Body of pancreas (tissue), 4 donors: ENCODE results near the gene LYAR. TPM values are rescaled to one million over a fixed set of nuclear protein-coding genes. Genes with fewer than 3 reads are reported as not detected.
A peak's percentile ranks its signal among the peaks of the same experiment; 100 is the strongest.

Experiments
- ATAC-seq: fragments of 150-250 bp; one replicate; pipeline ENCODE4 v1.9.1; 2016
- DNase-seq, 4 donors: peaks; one replicate each; pipeline ENCODE4 v3.0.0-alpha.2; 2019
- H3K27ac ChIP-seq, 4 donors: fragments of 200-600 bp; sonication (generic); 1 replicate in 3 of 4; 2 replicates in 1 of 4; pipeline versions ENCODE4 v1.5.1 to v1.6.1; 2016 to 2019; ENCODE audit warnings: mild to moderate bottlenecking in 1 of 4, mixed read lengths in 1 of 4, moderate library complexity in 1 of 4
- H3K27me3 ChIP-seq, 2 donors: fragments of 200-600 bp; sonication (generic); one replicate each; pipeline ENCODE4 v1.6.0; 2016; ENCODE audit warnings: mild to moderate bottlenecking in 1 of 2
- H3K36me3 ChIP-seq, 2 donors: fragments of 200-600 bp; sonication (generic); replicated peaks in 1 of 2; 2 replicates each; pipeline ENCODE4 v1.5.1; 2016; ENCODE audit warnings: low read depth in 2 of 2; ENCODE audit not compliant: insufficient read depth in 1 of 2
- H3K4me1 ChIP-seq: fragments of 200-600 bp; sonication (generic); one replicate; pipeline ENCODE4 v1.6.0; 2016
- H3K4me3 ChIP-seq, 2 donors: fragments of 200-600 bp; sonication (generic); 1 replicate in 1 of 2; 2 replicates in 1 of 2; pipeline ENCODE4 v1.5.1; 2016 to 2019
- H3K9me3 ChIP-seq, 3 donors: fragments of 200-600 bp; sonication (generic); 1 replicate in 2 of 3; 2 replicates in 1 of 3; pipeline ENCODE4 v1.5.1; 2016
- CTCF ChIP-seq, 7 experiments: fragments of 450-650 bp in 4 of 7; fragments of 200-600 bp in 3 of 7; sonication (generic) in 3 of 7; IDR thresholded peaks; one replicate each; pipeline ENCODE4 v1.5.1; 2016 to 2019; ENCODE audit warnings: antibody characterized with exemption in 7 of 7
- POLR2A ChIP-seq, 3 donors: fragments of 450-650 bp; IDR thresholded peaks; one replicate each; pipeline ENCODE4 v1.6.1; 2016; ENCODE audit warnings: antibody characterized with exemption in 3 of 3, mild to moderate bottlenecking in 2 of 3
- WGBS, 2 donors: methylation state at CpG; one replicate each; pipeline ENCODE4 v1.1.5; 2017; 5-methylcytosine and 5-hydroxymethylcytosine counted together
- intact Hi-C: fragments of 100-400 bp; cut with DNase I; formaldehyde crosslinking; loops from one replicate; pipeline ENCODE4 v1.15.1; 2023
- total RNA-seq, 2 donors: library from RNA; depleted of rRNA; stranded (reverse); fragments of >200 nt; gene quantifications; one replicate each; pipeline ENCODE4 v1.1.0, GENCODE V29; 2016

LYAR gene
- total RNA-seq, 2 donors from 2014 or later, result 7.6 to 12.5 TPM

GRCh38 chr4:4296283-4296846 is 6.4 kb upstream of the LYAR start:
- no peaks in the 10 kb centered on the region for H3K9me3 ChIP-seq
- H3K4me3 ChIP-seq, result no peak overlapping the region
- no peak overlapping the region for H3K27ac ChIP-seq
- H3K4me1 ChIP-seq, result peaks cover 7% of the 10 kb centered on the region
- DNase-seq, result no peak
- TF ChIP-seq CTCF (IDR thresholded peaks at IDR 0.05), result no peak
- intact Hi-C loops, result no loop called here
- no peak for ATAC-seq
- no peaks in the 10 kb centered on the region for H3K27me3 ChIP-seq
- 87 to 98% methylated on average over 5 of the region's 5 CpGs for WGBS, 2 donors
- H3K36me3 ChIP-seq, result no peaks in the 10 kb centered on the region

- ATAC-seq, result no peak
- Histone ChIP-seq H3K27ac (no peak overlapping the region), H3K27me3 (no peaks in the 10 kb centered on the region), H3K36me3 (no peaks in the 10 kb centered on the region), H3K9me3 (no peaks in the 10 kb centered on the region), H3K4me3 (no peak overlapping the region), H3K4me1 (peaks cover 24% of the 10 kb centered on the region)
- intact Hi-C loops, result no loop called here
- TF ChIP-seq CTCF (IDR thresholded peaks at IDR 0.05) (no peak), POLR2A (IDR thresholded peaks at IDR 0.05) (no peak)
- DNase-seq, result no peak
- 92 to 94% methylated on average over 3 of the region's 3 CpGs for WGBS, 2 donors
Measured at GRCh38 chr4:4293279-4293678, 3.3 kb upstream of the LYAR start.

DNA sequence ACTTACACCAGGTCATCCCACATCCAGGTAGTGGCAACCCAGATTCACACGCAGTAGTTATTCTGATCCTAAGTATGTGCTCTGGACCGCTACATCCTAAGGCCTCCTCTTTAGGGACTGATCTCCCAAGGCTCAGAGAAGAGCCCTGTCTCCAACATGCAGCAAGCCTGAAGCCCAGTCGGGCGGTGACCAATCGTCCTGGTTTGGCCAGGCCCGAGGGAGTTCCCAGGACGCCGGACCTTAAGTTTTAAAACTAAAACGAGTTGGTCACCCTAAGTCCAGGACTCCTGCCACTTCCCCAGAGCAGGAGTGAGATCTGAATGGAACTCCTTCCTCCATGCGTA is 385 bp downstream of the LYAR start:
- Histone ChIP-seq H3K4me1 (peaks cover 24% of the 10 kb centered on the region), H3K36me3 (no peaks in the 10 kb centered on the region), H3K27ac (peak overlapping the region in 3 of 4 donors; percentile 78 to 90 (median 85)), H3K27me3 (no peaks in the 10 kb centered on the region), H3K9me3 (no peaks in the 10 kb centered on the region), H3K4me3 (peak overlapping the region; percentile 74 to 79)
- intact Hi-C loops, result no loop called here
- peak in 1 of 4 donors; percentile 20 for DNase-seq
- 0 to 1% methylated on average over 6 to 10 of the region's 10 CpGs for WGBS, 2 donors
- TF ChIP-seq POLR2A (IDR thresholded peaks at IDR 0.05), result no peak
- no peak for TF ChIP-seq CTCF (IDR thresholded peaks at IDR 0.05)
- ATAC-seq, result no peak

DNA sequence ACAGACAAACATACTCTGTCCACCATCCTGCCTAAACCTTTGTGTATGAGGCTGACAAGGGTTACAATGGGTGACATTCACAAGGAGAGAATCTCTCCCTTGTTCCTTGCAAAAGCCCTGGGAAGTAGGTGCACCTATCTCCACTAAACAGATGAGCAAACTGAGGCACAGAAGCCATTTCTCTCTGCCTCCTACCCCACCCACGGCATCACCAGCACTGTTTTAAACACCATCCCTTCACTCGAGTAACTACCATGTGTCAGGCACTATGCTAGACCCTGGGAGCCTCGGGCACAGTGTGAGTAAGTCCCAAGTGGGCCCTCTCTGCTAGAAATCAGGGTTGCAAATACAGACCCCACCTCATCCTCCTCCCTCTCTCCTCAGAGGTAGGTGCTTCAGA is 899 bp downstream of the LYAR start:
- Histone ChIP-seq H3K27me3 (no peaks in the 10 kb centered on the region), H3K27ac (no peak overlapping the region), H3K4me3 (peak overlapping the region in 1 of 2 donors; percentile 74), H3K4me1 (peaks cover 24% of the 10 kb centered on the region), H3K36me3 (no peaks in the 10 kb centered on the region), H3K9me3 (no peaks in the 10 kb centered on the region)
- ATAC-seq (no peak), DNase-seq (no peak)
- WGBS, 2 donors, result 22 to 41% methylated on average over 3 of the region's 3 CpGs
- TF ChIP-seq CTCF (IDR thresholded peaks at IDR 0.05), result no peak
- no peak for TF ChIP-seq POLR2A (IDR thresholded peaks at IDR 0.05)
- intact Hi-C loops, result no loop called here

- no peak for TF ChIP-seq POLR2A (IDR thresholded peaks at IDR 0.05)
- TF ChIP-seq CTCF (IDR thresholded peaks at IDR 0.05), result no peak
- Histone ChIP-seq H3K27ac (no peak overlapping the region), H3K36me3 (no peaks in the 10 kb centered on the region), H3K4me3 (no peak overlapping the region), H3K4me1 (peaks cover 24% of the 10 kb centered on the region), H3K9me3 (no peaks in the 10 kb centered on the region), H3K27me3 (no peaks in the 10 kb centered on the region)
- ATAC-seq, result no peak
- intact Hi-C loops, result no loop called here
- no peak for DNase-seq
Measured at GRCh38 chr4:4288098-4288497, 1.9 kb downstream of the LYAR start.
